DMS153 treated with DMSO at 0.1 percent for 48 hours (cell line): ENCODE data around the gene WFDC2.

ENCODE experiments used
- DNase-seq: peaks from one replicate; lab custom pipeline; 2025; ENCODE audit not compliant: unreplicated experiment; lab: John Stamatoyannopoulos, UW

Gene WFDC2

GRCh38 chr20:45469336-45470261 lies at the start of gene WFDC2:
Gene WFDC2 (plus strand): TSS chr20:45469753. CDS start chr20:45469782, 29 bp downstream.
- peak; percentile 46 for DNase-seq

GRCh38 chr20:45420125-45420524 lies 49.4 kb upstream of the WFDC2 start:
- DNase-seq, result no peak

GRCh38 chr20:45423700-45424099 lies 45.9 kb upstream of the WFDC2 start:
- no peak for DNase-seq

GRCh38 chr20:45425561-45425960 lies 44.0 kb upstream of the WFDC2 start:
- no peak for DNase-seq

- DNase-seq, result no peak
Observed at GRCh38 chr20:45426320-45427016, 43.1 kb upstream of the WFDC2 start.

- DNase-seq, result no peak
Observed at GRCh38 chr20:45427236-45428149, 42.1 kb upstream of the WFDC2 start.

GRCh38 chr20:45429618-45430017 lies 39.9 kb upstream of the WFDC2 start:
- no peak for DNase-seq

GRCh38 chr20:45432294-45432693 lies 37.3 kb upstream of the WFDC2 start:
- no peak for DNase-seq

GRCh38 chr20:45433316-45433715 lies 36.2 kb upstream of the WFDC2 start:
- no peak for DNase-seq

GRCh38 chr20:45433976-45434375 lies 35.6 kb upstream of the WFDC2 start:
- DNase-seq, result no peak

- DNase-seq, result peak; percentile 59
Observed at GRCh38 chr20:45436732-45437485, 32.6 kb upstream of the WFDC2 start.

- DNase-seq, result no peak
Observed at GRCh38 chr20:45440424-45440823, 29.1 kb upstream of the WFDC2 start.

GRCh38 chr20:45440891-45441685 lies 28.5 kb upstream of the WFDC2 start:
- DNase-seq, result no peak

GRCh38 chr20:45441746-45442145 lies 27.8 kb upstream of the WFDC2 start:
- no peak for DNase-seq

- no peak for DNase-seq
Observed at GRCh38 chr20:45444050-45444449, 25.5 kb upstream of the WFDC2 start.

- DNase-seq, result no peak
Observed at GRCh38 chr20:45445805-45446562, 23.6 kb upstream of the WFDC2 start.

- DNase-seq, result peak; percentile 56
Observed at GRCh38 chr20:45448270-45448669, 21.3 kb upstream of the WFDC2 start.

- no peak for DNase-seq
Observed at GRCh38 chr20:45449528-45449927, 20.0 kb upstream of the WFDC2 start.
